GM04504 (cell line): ENCODE data around the gene LSAMP.
"Not testable (repeated sequence)": the region's sequence is repeated elsewhere in the genome, so short reads cannot be mapped to it uniquely, and the experiment has no call there.

Source experiments
- DNase-seq: peaks from one replicate; pipeline ENCODE4 v3.0.0-alpha.2; 2012; ENCODE audit warnings: low read depth

Gene LSAMP

GRCh38 chr3:116240261-116240660 is 205.0 kb downstream of the LSAMP start:
- no peak for DNase-seq

- DNase-seq = no peak
These were observed 206.3 kb downstream of the LSAMP start for GRCh38 chr3:116238846-116239565.

GRCh38 chr3:116233711-116234357 is 211.5 kb downstream of the LSAMP start:
- no peak for DNase-seq

GRCh38 chr3:116230431-116231020 is 214.8 kb downstream of the LSAMP start:
- no peak for DNase-seq

- no peak for DNase-seq
These were observed 219.0 kb downstream of the LSAMP start for GRCh38 chr3:116226266-116226665.

- DNase-seq = no peak
These were observed 228.5 kb downstream of the LSAMP start for GRCh38 chr3:116216761-116217160.

- no peak for DNase-seq
These were observed 233.4 kb downstream of the LSAMP start for GRCh38 chr3:116211901-116212300.

- not testable (repeated sequence) for DNase-seq
These were observed 236.5 kb downstream of the LSAMP start for GRCh38 chr3:116208830-116209229.

GRCh38 chr3:116200956-116201690 is 244.2 kb downstream of the LSAMP start:
- DNase-seq = no peak

- DNase-seq = no peak
These were observed 246.2 kb downstream of the LSAMP start for GRCh38 chr3:116199063-116199462.

- no peak for DNase-seq
These were observed 247.2 kb downstream of the LSAMP start for GRCh38 chr3:116198087-116198486.

- no peak for DNase-seq
These were observed 252.8 kb downstream of the LSAMP start for GRCh38 chr3:116192464-116192863.

GRCh38 chr3:116191409-116191808 is 253.9 kb downstream of the LSAMP start:
- DNase-seq = no peak

GRCh38 chr3:116190095-116190494 is 255.2 kb downstream of the LSAMP start:
- no peak for DNase-seq

GRCh38 chr3:116188231-116188785 is 257.0 kb downstream of the LSAMP start:
- DNase-seq = no peak

- no peak for DNase-seq
These were observed 259.2 kb downstream of the LSAMP start for GRCh38 chr3:116186049-116186448.

- no peak for DNase-seq
These were observed 264.1 kb downstream of the LSAMP start for GRCh38 chr3:116181159-116181558.

- peak; percentile 53 for DNase-seq
These were observed 266.2 kb downstream of the LSAMP start for GRCh38 chr3:116179091-116179490.

- DNase-seq = no peak
These were observed 268.2 kb downstream of the LSAMP start for GRCh38 chr3:116176974-116177555.

GRCh38 chr3:116166121-116166520 is 279.2 kb downstream of the LSAMP start:
- DNase-seq = no peak

- DNase-seq = no peak
These were observed 279.6 kb downstream of the LSAMP start for GRCh38 chr3:116165641-116166040.

- DNase-seq = no peak
These were observed 280.2 kb downstream of the LSAMP start for GRCh38 chr3:116165135-116165534.
